NCI-H1092 (cell line): ENCODE measurements around the gene SIRT6.
A peak's percentile ranks its signal among the peaks of the same experiment; 100 is the strongest.
"Not testable (repeated sequence)": the region's sequence is repeated elsewhere in the genome, so short reads cannot be mapped to it uniquely, and the experiment has no call there.

Source experiments
- DNase-seq: peaks from one replicate; lab custom pipeline; 2025; lab: John Stamatoyannopoulos, UW

Gene SIRT6

GRCh38 chr19:4182084-4182810, at the start of gene SIRT6, which contains the start of gene ANKRD24:
TSS of gene SIRT6 (minus strand) at chr19:4182563. CDS start at chr19:4182539, 24 bp downstream.
TSS of gene ANKRD24 (plus strand) at chr19:4182689. CDS start at chr19:4186426, 3,737 bp downstream.
- DNase-seq = peak; percentile 94

GRCh38 chr19:4232139-4232538, 49.8 kb upstream of the SIRT6 start:
- not testable (repeated sequence) for DNase-seq

- DNase-seq = not testable (repeated sequence)
Measured at GRCh38 chr19:4231521-4231920, 49.2 kb upstream of the SIRT6 start.

- not testable (repeated sequence) for DNase-seq
Measured at GRCh38 chr19:4230237-4230636, 47.9 kb upstream of the SIRT6 start.

- DNase-seq = no peak
Measured at GRCh38 chr19:4229179-4229931, 47.0 kb upstream of the SIRT6 start, which contains the start of gene EBI3. TSS of gene EBI3 (plus strand) at chr19:4229523. CDS start at chr19:4229551, 28 bp downstream.

- no peak for DNase-seq
Measured at GRCh38 chr19:4228765-4229178, 46.4 kb upstream of the SIRT6 start.

- no peak for DNase-seq
Measured at GRCh38 chr19:4227771-4228170, 45.4 kb upstream of the SIRT6 start.

- DNase-seq = no peak
Measured at GRCh38 chr19:4225885-4226284, 43.5 kb upstream of the SIRT6 start.

GRCh38 chr19:4224470-4224869, 42.1 kb upstream of the SIRT6 start:
- DNase-seq = no peak

GRCh38 chr19:4220188-4220587, 37.8 kb upstream of the SIRT6 start:
- no peak for DNase-seq

GRCh38 chr19:4218523-4218922, 36.2 kb upstream of the SIRT6 start:
- not testable (repeated sequence) for DNase-seq

GRCh38 chr19:4217429-4218264, 35.3 kb upstream of the SIRT6 start:
- no peak for DNase-seq

- no peak for DNase-seq
Measured at GRCh38 chr19:4216846-4217245, 34.5 kb upstream of the SIRT6 start.

GRCh38 chr19:4215807-4216206, 33.4 kb upstream of the SIRT6 start:
- no peak for DNase-seq

GRCh38 chr19:4213116-4213515, 30.8 kb upstream of the SIRT6 start:
- no peak for DNase-seq

- DNase-seq = no peak
Measured at GRCh38 chr19:4210166-4210731, 27.9 kb upstream of the SIRT6 start.

- DNase-seq = no peak
Measured at GRCh38 chr19:4208385-4209094, 26.2 kb upstream of the SIRT6 start.

GRCh38 chr19:4206818-4207484, 24.6 kb upstream of the SIRT6 start:
- no peak for DNase-seq

- DNase-seq = no peak
Measured at GRCh38 chr19:4201798-4202197, 19.4 kb upstream of the SIRT6 start.

- DNase-seq = no peak
Measured at GRCh38 chr19:4200940-4201542, 18.7 kb upstream of the SIRT6 start.
